Sigmoid colon (tissue), 3 donors: Measurements from ENCODE around the gene MAST4.

Experiments used
- POLR2A ChIP-seq, 2 donors: fragments of 450-650 bp; IDR thresholded peaks; one replicate each; pipeline ENCODE4 v1.6.1; 2016; ENCODE audit warnings: antibody characterized with exemption in 2 of 2, mild to moderate bottlenecking in 2 of 2, moderate library complexity in 2 of 2
- TF ChIP-seq, protein P1 (sequence below), 4 experiments: fragments of 450-650 bp in 3 of 4; fragments of 200-600 bp in 1 of 4; IDR thresholded peaks; one replicate each; pipeline ENCODE4 v1.5.1; 2016 to 2019; ENCODE audit warnings: antibody characterized with exemption in 4 of 4, mild to moderate bottlenecking in 3 of 4, moderate library complexity in 2 of 4

DNA sequence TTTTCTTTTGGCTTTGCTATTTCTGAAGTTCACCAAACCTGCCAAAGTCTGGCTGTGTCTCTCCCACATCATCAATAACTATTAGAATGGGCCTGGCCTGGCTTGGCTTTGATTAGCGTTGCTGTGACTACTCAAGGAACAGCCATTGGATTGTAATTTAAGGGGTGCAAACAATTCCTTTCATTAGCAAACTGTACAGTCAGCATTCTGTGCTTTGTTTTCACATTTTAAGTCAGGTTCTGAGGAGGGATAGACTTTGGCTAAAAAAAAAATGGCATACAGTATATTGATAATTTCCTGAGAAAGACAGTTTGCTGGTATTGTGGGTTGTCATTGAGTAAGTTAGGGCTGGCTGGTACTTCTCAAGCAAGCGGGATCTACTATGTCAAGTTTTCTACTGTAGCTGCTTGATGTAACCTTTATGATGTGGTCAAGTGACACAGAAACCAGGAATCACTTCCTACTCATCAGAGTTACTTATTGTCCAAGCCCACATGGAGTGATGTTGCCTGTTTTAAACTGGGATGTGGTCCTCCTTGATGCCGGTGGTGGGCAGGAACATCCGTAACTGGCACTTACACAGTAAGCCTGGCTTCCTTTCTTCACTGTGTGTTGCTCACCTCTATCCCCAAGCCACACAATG lies 439.0 kb downstream of the MAST4 start:
- TF ChIP-seq POLR2A (IDR thresholded peaks at IDR 0.05) = no peak
- TF ChIP-seq, protein P1, sequence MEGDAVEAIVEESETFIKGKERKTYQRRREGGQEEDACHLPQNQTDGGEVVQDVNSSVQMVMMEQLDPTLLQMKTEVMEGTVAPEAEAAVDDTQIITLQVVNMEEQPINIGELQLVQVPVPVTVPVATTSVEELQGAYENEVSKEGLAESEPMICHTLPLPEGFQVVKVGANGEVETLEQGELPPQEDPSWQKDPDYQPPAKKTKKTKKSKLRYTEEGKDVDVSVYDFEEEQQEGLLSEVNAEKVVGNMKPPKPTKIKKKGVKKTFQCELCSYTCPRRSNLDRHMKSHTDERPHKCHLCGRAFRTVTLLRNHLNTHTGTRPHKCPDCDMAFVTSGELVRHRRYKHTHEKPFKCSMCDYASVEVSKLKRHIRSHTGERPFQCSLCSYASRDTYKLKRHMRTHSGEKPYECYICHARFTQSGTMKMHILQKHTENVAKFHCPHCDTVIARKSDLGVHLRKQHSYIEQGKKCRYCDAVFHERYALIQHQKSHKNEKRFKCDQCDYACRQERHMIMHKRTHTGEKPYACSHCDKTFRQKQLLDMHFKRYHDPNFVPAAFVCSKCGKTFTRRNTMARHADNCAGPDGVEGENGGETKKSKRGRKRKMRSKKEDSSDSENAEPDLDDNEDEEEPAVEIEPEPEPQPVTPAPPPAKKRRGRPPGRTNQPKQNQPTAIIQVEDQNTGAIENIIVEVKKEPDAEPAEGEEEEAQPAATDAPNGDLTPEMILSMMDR (IDR thresholded peaks at IDR 0.05) = no peak
